RCC 7860 (cell line): ENCODE measurements around the gene WDR83.
"Not testable (repeated sequence)": the region's sequence is repeated elsewhere in the genome, so short reads cannot be mapped to it uniquely, and the experiment has no call there.

Experiments
- DNase-seq: peaks from one replicate; pipeline ENCODE4 v3.0.0-alpha.2; 2015; ENCODE audit warnings: low spot score
- FAIRE-seq: peaks from 2 replicates; lab custom pipeline; 2012; peaks lifted over from hg19 to GRCh38; lab: Jason Lieb, UNC

Gene WDR83

GRCh38 chr19:12681074-12681987 lies 14.7 kb downstream of the WDR83 start, which contains the start of gene DHPS:
TSS of gene DHPS (minus strand) at chr19:12681880. CDS start at chr19:12681766, 114 bp downstream.
- FAIRE-seq (peak; percentile 95), DNase-seq (peak; percentile 96)

DNA sequence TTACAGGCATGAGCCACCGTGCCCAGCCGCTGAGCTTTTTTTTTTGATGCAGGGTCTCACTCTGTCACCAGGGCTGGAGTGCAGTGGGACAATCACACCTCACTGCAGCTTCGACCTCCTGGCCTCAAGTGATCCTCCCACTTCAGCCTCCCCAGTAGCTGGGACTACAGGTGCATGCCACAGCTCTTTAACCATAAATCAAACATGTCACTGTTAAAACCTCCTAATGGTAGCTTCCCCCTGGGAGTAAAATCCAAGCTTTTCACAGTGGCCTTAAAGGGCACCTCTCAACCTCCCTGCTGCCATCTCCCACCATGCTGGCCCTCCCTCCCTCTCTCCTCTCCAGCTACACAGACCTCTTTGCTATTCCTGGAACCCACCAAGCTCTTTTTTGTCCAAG lies 19.2 kb downstream of the WDR83 start:
- FAIRE-seq (no peak), DNase-seq (no peak)

- FAIRE-seq (no peak), DNase-seq (no peak)
Observed at GRCh38 chr19:12687496-12688196, 21.0 kb downstream of the WDR83 start, which contains the start of gene GNG14. TSS of gene GNG14 (plus strand) at chr19:12687998. CDS start at chr19:12688049, 51 bp downstream.

- FAIRE-seq (no peak), DNase-seq (no peak)
Observed at GRCh38 chr19:12689012-12689411, 22.4 kb downstream of the WDR83 start.

GRCh38 chr19:12689581-12690216 lies 23.1 kb downstream of the WDR83 start:
- no peak for DNase-seq
- FAIRE-seq: no peak

DNA sequence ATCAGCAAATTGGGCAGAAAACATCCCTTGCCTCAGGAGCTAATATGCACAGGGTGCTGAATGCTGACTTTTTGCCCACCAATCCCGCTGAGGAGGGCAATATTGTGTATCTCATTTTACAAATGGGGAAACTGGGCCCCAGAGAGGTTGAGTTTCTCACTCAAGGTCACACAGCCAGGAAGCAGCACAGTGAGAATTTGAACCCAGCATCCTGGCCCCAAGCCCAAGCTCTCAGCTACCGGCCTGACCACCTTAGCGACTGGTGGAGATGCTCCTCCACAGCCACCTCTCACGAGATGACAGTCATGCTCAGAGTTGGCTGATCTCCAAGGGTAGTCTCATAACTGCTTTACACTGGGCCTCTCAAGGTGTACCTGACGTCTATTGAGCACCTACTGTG lies 26.4 kb downstream of the WDR83 start:
- no peak for DNase-seq
- no peak for FAIRE-seq

- DNase-seq (no peak), FAIRE-seq (no peak)
Observed at GRCh38 chr19:12694641-12695040, 28.0 kb downstream of the WDR83 start.

DNA sequence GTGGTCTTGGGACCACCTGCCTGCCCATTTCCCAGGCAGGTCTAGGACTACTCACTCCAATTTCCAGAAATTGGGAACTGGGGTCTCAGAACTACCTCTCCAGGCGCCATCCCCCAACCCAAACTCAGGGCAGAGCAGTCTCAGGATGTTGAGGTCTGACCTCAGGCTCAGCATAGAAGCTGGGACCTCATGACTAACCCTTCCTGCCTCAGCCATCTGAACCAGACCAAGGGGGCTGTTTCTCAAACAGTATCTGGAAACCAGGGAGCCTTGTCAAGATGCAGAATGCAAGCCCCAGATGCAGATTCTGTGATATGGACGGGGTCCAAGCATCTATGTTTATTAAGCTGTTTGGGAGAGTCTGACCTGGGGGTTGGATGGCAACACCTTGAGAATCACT lies 28.5 kb downstream of the WDR83 start:
- DNase-seq: no peak
- FAIRE-seq: no peak

GRCh38 chr19:12695514-12695913 lies 28.9 kb downstream of the WDR83 start:
- DNase-seq: no peak
- FAIRE-seq: no peak

DNA sequence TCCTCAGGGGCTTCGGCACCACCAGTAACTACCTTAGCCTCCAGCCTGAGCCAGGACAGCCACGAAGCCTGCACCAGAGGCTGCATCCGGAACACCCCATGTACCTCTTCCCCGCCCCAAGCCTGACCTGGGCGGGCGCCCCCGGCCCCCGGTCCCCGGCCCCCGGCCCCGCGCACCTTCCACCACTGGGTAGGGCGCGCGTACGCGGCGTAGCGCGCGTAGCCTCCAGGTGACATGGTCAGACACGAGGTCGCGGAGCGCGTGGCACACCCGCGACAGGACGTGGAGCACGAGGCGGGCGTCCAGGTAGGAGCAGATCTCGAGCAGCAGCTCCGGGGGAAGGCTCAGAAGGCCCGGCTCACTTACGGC lies 29.4 kb downstream of the WDR83 start:
- FAIRE-seq (no peak), DNase-seq (no peak)

DNA sequence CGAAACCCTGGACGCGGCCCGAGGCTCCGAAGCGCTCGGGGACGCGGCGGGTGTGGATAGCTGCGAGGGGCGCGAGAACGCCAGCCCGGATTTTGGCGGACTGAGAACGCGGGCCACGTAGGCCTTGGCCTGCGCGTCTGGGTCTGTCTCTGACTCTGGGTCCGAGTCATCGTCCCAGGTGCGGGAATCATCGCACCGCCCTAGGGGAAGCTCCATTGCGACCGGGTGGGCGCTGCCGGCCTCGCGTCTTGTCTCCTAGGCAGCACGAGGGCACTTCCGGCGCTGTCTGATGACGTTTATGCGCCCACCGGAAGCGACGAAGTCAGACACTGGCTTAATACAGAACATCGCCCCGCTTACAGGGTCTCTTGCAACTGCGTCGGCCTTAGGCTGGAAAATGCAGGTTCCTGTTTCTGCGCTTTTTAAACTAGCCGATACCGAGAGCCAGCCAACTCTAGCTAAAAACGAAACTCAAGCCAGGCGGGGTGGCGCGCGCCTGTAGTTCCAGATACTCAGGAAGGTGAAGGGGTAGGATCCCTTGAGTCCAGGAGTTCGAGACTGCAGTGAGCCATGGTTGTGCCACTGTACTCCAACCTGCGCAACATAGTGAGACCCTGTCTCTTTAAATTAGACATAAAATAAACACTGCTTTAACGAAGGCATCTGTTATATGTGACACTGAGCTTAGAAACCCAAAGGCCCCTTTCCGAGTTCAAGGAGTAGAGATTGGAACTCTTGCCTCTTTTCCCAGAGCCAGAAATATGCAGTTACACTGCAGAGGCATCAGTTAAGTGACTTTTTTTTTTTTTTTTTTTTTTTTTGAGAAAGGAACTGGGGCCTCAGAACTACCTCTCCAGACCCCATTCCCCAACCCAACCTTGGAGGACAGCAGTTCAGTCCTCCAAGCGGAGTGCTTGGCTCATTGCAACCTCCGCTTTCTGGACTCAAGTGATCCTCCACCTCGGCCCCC lies 30.0 kb downstream of the WDR83 start, which contains the start of gene FBXW9:
TSS of gene FBXW9 (minus strand) at position 266 of the 970 bp plus-strand sequence. CDS start at position 216, 50 bp downstream.
- DNase-seq (peak; percentile 84), FAIRE-seq (no peak)

GRCh38 chr19:12697425-12697824 lies 30.8 kb downstream of the WDR83 start:
- not testable (repeated sequence) for DNase-seq, FAIRE-seq

GRCh38 chr19:12698138-12698537 lies 31.5 kb downstream of the WDR83 start:
- DNase-seq: no peak

GRCh38 chr19:12701596-12702282 lies 35.1 kb downstream of the WDR83 start:
- DNase-seq (no peak), FAIRE-seq (no peak)

More at GRCh38 chr19:12698138-12698537, 31.5 kb downstream of the WDR83 start:
- no peak for FAIRE-seq

DNA sequence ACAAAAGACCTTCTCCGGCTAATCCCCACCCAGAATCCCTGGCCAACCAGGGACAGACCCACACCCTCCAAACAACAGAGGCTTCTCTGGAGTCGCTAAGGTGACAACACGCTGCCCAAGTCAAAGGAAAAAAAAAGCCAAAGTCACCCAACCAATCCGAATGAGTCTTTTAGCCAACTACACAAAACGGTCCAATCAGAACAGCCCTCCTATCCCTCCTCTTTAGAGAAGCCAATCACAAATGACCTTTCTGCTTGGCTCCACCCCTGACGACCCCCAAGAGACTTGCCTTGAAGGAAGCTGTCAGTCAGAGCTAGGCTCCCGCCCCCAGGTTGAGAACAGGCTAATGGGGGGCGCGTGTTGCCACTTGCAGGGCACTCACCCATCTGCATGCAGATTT lies 36.4 kb downstream of the WDR83 start:
- DNase-seq (peak; percentile 37), FAIRE-seq (no peak)

- FAIRE-seq (no peak), DNase-seq (no peak)
Observed at GRCh38 chr19:12705169-12705568, 38.6 kb downstream of the WDR83 start.

GRCh38 chr19:12705654-12706331 lies 39.2 kb downstream of the WDR83 start:
- FAIRE-seq (no peak), DNase-seq (no peak)

- FAIRE-seq: no peak
- DNase-seq: no peak
Observed at GRCh38 chr19:12706332-12706718, 39.7 kb downstream of the WDR83 start.

DNA sequence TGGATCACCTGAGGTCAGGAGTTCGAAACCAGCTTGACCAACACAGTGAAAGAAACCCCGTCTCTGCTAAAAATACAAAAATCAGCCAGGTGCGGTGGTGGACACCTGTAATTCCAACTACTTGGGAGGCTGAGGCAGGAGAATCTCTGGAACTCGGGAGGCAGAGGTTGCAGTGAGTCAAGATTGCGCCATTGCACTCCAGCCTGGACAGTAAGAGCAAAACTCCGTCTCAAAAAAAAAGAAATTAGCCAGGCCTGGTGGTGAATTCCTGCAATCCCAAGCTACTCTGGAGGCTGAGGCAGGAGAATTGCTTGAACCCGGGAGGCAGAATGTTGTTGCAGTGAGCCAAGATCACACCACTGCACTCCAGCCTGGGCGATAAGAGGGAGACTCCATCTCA lies 42.0 kb downstream of the WDR83 start:
- DNase-seq: no peak
- FAIRE-seq: no peak
